Stimulated activated CD8-positive, alpha-beta memory T cell treated with anti-CD3 and anti-CD28 coated beads, Interleukin-12 subunit alpha, Interleukin-12 subunit beta, amount 100 ng/mL, for 24 hours (primary cell): ENCODE results near the gene OLFML1.

ENCODE experiments used
- DNase-seq: peaks from one replicate; pipeline ENCODE4 v3.0.0-alpha.2; 2020; ENCODE audit errors: extremely low read depth

The OLFML1 gene

DNA sequence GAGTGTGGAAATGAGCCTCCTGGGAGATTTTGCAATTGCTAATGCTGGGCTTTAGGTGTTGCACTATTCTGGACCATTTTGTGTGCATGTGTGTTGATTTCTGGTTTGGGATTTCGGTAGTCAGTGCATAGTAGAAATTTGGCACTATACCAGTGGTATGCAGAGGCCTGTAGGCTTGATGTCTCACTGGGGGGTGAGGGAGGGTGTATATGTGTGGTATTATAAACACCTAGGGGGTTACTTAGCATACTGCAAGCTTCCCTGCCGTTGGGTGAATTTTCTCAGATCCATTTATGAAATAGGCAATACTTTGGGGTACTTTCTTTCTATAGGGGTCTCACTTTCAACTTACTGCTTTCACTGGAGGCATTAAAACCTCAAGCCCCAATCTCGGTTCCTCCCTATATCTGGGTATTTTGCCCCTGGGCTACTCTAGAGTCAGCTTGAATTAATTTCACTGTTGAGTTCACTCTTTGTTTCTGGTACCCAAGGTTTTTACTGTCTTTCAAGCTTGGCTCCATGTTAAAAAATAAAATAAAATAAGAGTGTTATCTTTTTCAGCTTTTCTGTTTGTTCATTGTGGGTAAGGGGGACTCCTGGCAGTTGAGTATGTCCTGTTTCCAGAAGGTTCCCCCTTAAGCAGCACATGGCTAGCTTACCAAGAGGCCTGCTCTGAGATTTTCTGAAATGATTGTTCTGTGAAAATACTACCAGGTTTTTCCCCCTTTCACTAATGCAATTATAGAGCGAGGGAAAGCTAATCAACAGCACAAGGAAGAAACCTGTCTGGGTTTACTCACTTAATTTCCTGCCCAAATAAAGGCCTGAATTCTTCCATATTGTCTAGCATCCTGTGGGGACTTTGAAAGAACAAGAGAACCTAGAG is 74.3 kb downstream of the OLFML1 start:
- no peak for DNase-seq
